H1 (cell line): ENCODE results near the gene DTL. TPM values are rescaled to one million over a fixed set of nuclear protein-coding genes. Genes with fewer than 3 reads are reported as not detected.

Experiments used
- CTCF ChIA-PET: fragments of 300-600 bp; sonication (Branson Sonifier 250); formaldehyde crosslinking; loops from one replicate; lab custom pipeline; 2021; ENCODE audit not compliant: partially characterized antibody; lab: Charles Lee
- POLR2A ChIA-PET: fragments of 300-600 bp; sonication (Branson Sonifier 250); formaldehyde crosslinking; loops from one replicate; lab custom pipeline; 2021; ENCODE audit warnings: inconsistent platforms; ENCODE audit not compliant: partially characterized antibody; lab: Charles Lee
- DNase-seq, 2 experiments: peaks; one replicate each; pipeline versions ENCODE4 v3.0.0 to v3.0.0-alpha.2; 2010 to 2022; ENCODE audit warnings: low spot score in 2 of 2, low read depth in 1 of 2, mixed read lengths in 1 of 2
- FAIRE-seq: peaks from 2 replicates; lab custom pipeline; 2011; peaks lifted over from hg19 to GRCh38; lab: Jason Lieb, UNC
- H2AFZ ChIP-seq: 2 replicates; pipeline ENCODE4 v1.8.1; 2012; ENCODE audit warnings: low read length, inconsistent platforms
- H2AK5ac ChIP-seq: 2 replicates; pipeline ENCODE4 v1.6.1; 2013; ENCODE audit warnings: low read depth, low read length
- H2BK120ac ChIP-seq: replicated peaks from 2 replicates; pipeline ENCODE3; 2013; ENCODE audit warnings: low read depth, low read length, inconsistent platforms
- H2BK12ac ChIP-seq: 2 replicates; pipeline ENCODE4 v1.6.1; 2013; ENCODE audit warnings: low read depth, low read length
- H2BK15ac ChIP-seq: 2 replicates; pipeline ENCODE4 v1.6.1; 2013; ENCODE audit warnings: low read length
- H2BK20ac ChIP-seq: 2 replicates; pipeline ENCODE4 v1.6.1; 2013; ENCODE audit warnings: low read length
- H2BK5ac ChIP-seq: 2 replicates; pipeline ENCODE4 v1.6.1; 2013; ENCODE audit warnings: low read depth, low read length
- H3K14ac ChIP-seq: 2 replicates; pipeline ENCODE4 v1.6.1; 2013; ENCODE audit warnings: inconsistent platforms; ENCODE audit not compliant: insufficient read length
- H3K18ac ChIP-seq: 2 replicates; pipeline ENCODE4 v1.6.1; 2013; ENCODE audit warnings: low read length; ENCODE audit errors: extremely low read depth
- H3K23ac ChIP-seq: 2 replicates; pipeline ENCODE4 v1.6.1; 2013; ENCODE audit warnings: inconsistent platforms; ENCODE audit not compliant: insufficient read length
- H3K23me2 ChIP-seq: 2 replicates; pipeline ENCODE4 v1.6.1; 2013; ENCODE audit warnings: low read depth, low read length
- H3K27ac ChIP-seq: 2 replicates; pipeline ENCODE4 v1.6.1; 2011; ENCODE audit warnings: low read depth, low read length, inconsistent platforms
- H3K27me3 ChIP-seq, 4 experiments: replicated peaks in 1 of 4; 1 replicate in 1 of 4; 2 replicates in 3 of 4; pipeline versions ENCODE4 v1.6.1 to v1.8.1; 2011 to 2013; ENCODE audit warnings: low read length in 3 of 4, mild to moderate bottlenecking in 3 of 4, inconsistent platforms in 2 of 4, mixed read lengths in 2 of 4, moderate library complexity in 1 of 4; ENCODE audit not compliant: control insufficient read depth in 3 of 4, insufficient read depth in 3 of 4; ENCODE audit errors: extremely low read depth in 1 of 4
- H3K36me3 ChIP-seq, 4 experiments: 2 replicates each; pipeline versions ENCODE4 v1.6.1 to v1.8.1; 2011 to 2013; ENCODE audit warnings: mild to moderate bottlenecking in 4 of 4, low read length in 3 of 4, moderate library complexity in 2 of 4, control low read depth in 1 of 4, inconsistent platforms in 1 of 4; ENCODE audit not compliant: insufficient read depth in 4 of 4, control insufficient read depth in 2 of 4
- H3K4ac ChIP-seq: replicated peaks from 2 replicates; pipeline ENCODE3; 2013; ENCODE audit warnings: low read length, low read depth, mixed read lengths, inconsistent platforms; ENCODE audit not compliant: insufficient read length
- H3K4me1 ChIP-seq, 4 experiments: replicated peaks in 1 of 4; 1 replicate in 1 of 4; 2 replicates in 3 of 4; pipeline versions ENCODE4 v1.6.1 to v1.8.1; 2011 to 2013; ENCODE audit warnings: low read length in 3 of 4, inconsistent platforms in 2 of 4, mixed read lengths in 1 of 4; ENCODE audit not compliant: insufficient read depth in 4 of 4, control insufficient read depth in 3 of 4
- H3K4me2 ChIP-seq, 2 experiments: 2 replicates each; pipeline versions ENCODE4 v1.6.1 to v1.8.1; 2011 to 2013; ENCODE audit warnings: low read depth in 2 of 2, low read length in 2 of 2, control low read depth in 1 of 2, inconsistent platforms in 1 of 2, mild to moderate bottlenecking in 1 of 2; ENCODE audit not compliant: insufficient read depth in 1 of 2
- H3K4me3 ChIP-seq, 4 experiments: fragments of 200-600, 300-600 bp in 1 of 4; sonication (generic), shearing (Covaris generic), sonication (Bioruptor Twin) in 1 of 4; 2 replicates each; pipeline versions ENCODE4 v1.5.1 to v1.8.1; 2011 to 2016; ENCODE audit warnings: low read length in 4 of 4, low read depth in 3 of 4, control low read depth in 2 of 4, inconsistent platforms in 2 of 4, mild to moderate bottlenecking in 2 of 4, mixed read lengths in 1 of 4, moderate library complexity in 1 of 4; ENCODE audit not compliant: insufficient read depth in 2 of 4; ENCODE audit errors: extremely low read depth in 1 of 4
- H3K56ac ChIP-seq: replicated peaks from 2 replicates; pipeline ENCODE3; 2013; ENCODE audit warnings: low read depth, mild to moderate bottlenecking, mixed read lengths, low read length, inconsistent platforms; ENCODE audit not compliant: insufficient read length
- H3K79me1 ChIP-seq: 2 replicates; pipeline ENCODE4 v1.6.1; 2013; ENCODE audit warnings: low read depth, low read length, control low read depth
- H3K79me2 ChIP-seq, 2 experiments: 2 replicates each; pipeline versions ENCODE4 v1.6.1 to v1.8.1; 2012 to 2013; ENCODE audit warnings: low read length in 2 of 2, mild to moderate bottlenecking in 2 of 2, inconsistent platforms in 1 of 2; ENCODE audit not compliant: insufficient read depth in 2 of 2, control insufficient read depth in 1 of 2
- H3K9ac ChIP-seq, 4 experiments: replicated peaks in 1 of 4; 1 replicate in 1 of 4; 2 replicates in 3 of 4; pipeline versions ENCODE4 v1.6.1 to v1.8.1; 2011 to 2013; ENCODE audit warnings: low read depth in 3 of 4, low read length in 3 of 4, control low read depth in 2 of 4, mild to moderate bottlenecking in 2 of 4, moderate library complexity in 2 of 4, inconsistent platforms in 1 of 4; ENCODE audit errors: extremely low read depth in 1 of 4
- H3K9me3 ChIP-seq, 2 experiments: 2 replicates each; pipeline versions ENCODE4 v1.6.1 to v1.8.1; 2012 to 2013; ENCODE audit warnings: mild to moderate bottlenecking in 2 of 2, moderate library complexity in 2 of 2, control low read depth in 1 of 2, inconsistent platforms in 1 of 2, low read depth in 1 of 2, low read length in 1 of 2, mixed read lengths in 1 of 2; ENCODE audit not compliant: insufficient read depth in 2 of 2
- H4K20me1 ChIP-seq, 2 experiments: replicated peaks in 1 of 2; 2 replicates each; pipeline versions ENCODE3 to v1.8.1; 2011 to 2013; ENCODE audit warnings: inconsistent platforms in 2 of 2, low read length in 2 of 2, mild to moderate bottlenecking in 1 of 2; ENCODE audit not compliant: insufficient read depth in 2 of 2, control insufficient read depth in 1 of 2
- H4K5ac ChIP-seq: 2 replicates; pipeline ENCODE4 v1.6.1; 2013; ENCODE audit warnings: low read length, low read depth, mixed read lengths, inconsistent platforms; ENCODE audit not compliant: insufficient read length
- H4K8ac ChIP-seq: 2 replicates; pipeline ENCODE4 v1.8.0; 2013; ENCODE audit warnings: mild to moderate bottlenecking, moderate library complexity, low read length, inconsistent platforms; ENCODE audit not compliant: insufficient read depth; ENCODE audit errors: extremely low read depth
- H4K91ac ChIP-seq: replicated peaks from 2 replicates; pipeline ENCODE3; 2013; ENCODE audit warnings: low read length, mixed read lengths, inconsistent platforms; ENCODE audit not compliant: insufficient read length
- CEBPB ChIP-seq: IDR thresholded peaks from 2 replicates; pipeline ENCODE4 v1.6.1; 2012; ENCODE audit warnings: low read depth, low read length
- EGR1 ChIP-seq: IDR thresholded peaks from 2 replicates; pipeline ENCODE4 v1.6.1; 2011; ENCODE audit warnings: low read depth, low read length, borderline replicate concordance
- EP300 ChIP-seq, 2 experiments: IDR thresholded peaks; 1 replicate in 1 of 2; 2 replicates in 1 of 2; pipeline ENCODE4 v1.6.1; 2011 to 2012; ENCODE audit warnings: low read depth in 2 of 2, low read length in 2 of 2, mild to moderate bottlenecking in 2 of 2, borderline replicate concordance in 1 of 2, inconsistent platforms in 1 of 2, moderate library complexity in 1 of 2
- HDAC6 ChIP-seq: IDR thresholded peaks from one replicate; pipeline ENCODE4 v1.7.1; 2012; ENCODE audit warnings: low read depth, mild to moderate bottlenecking, inconsistent platforms, low read length, moderate library complexity
- KDM5A ChIP-seq: fragments of 200-600 bp; IDR thresholded peaks from 2 replicates; pipeline ENCODE4 v1.7.1; 2012; ENCODE audit warnings: mild to moderate bottlenecking, low read length, inconsistent platforms, mixed read lengths
- NRF1 ChIP-seq: IDR thresholded peaks from 2 replicates; pipeline ENCODE4 v1.6.1; 2011; ENCODE audit warnings: mild to moderate bottlenecking, low read depth, low read length, improper control_type of control experiment
- PHF8 ChIP-seq: fragments of 200-600 bp; sonication (generic); conservative IDR thresholded peaks from 2 replicates; pipeline ENCODE4 v1.7.1; 2012; ENCODE audit warnings: low read depth, mild to moderate bottlenecking, inconsistent platforms, low read length, moderate library complexity
- RFX5 ChIP-seq: IDR thresholded peaks from 2 replicates; pipeline ENCODE4 v1.6.1; 2011; ENCODE audit warnings: low read depth, low read length, improper control_type of control experiment, borderline replicate concordance
- RNF2 ChIP-seq: fragments of 200-900, 300-1000 bp; sonication (generic); IDR thresholded peaks from 2 replicates; pipeline ENCODE4 v1.7.1; 2016; ENCODE audit warnings: borderline replicate concordance, low read depth, mild to moderate bottlenecking, antibody characterized with exemption, low read length; ENCODE audit not compliant: poor library complexity, severe bottlenecking; ENCODE audit errors: missing control alignments
- SIRT6 ChIP-seq: IDR thresholded peaks from one replicate; pipeline ENCODE4 v1.7.1; 2012; ENCODE audit warnings: low read length, inconsistent platforms
- SP2 ChIP-seq: IDR thresholded peaks from 2 replicates; pipeline ENCODE4 v1.6.1; 2012; ENCODE audit warnings: mild to moderate bottlenecking, low read length, inconsistent platforms
- TAF7 ChIP-seq: optimal IDR thresholded peaks from 2 replicates; pipeline ENCODE3; 2011; ENCODE audit warnings: low read depth, mild to moderate bottlenecking, inconsistent platforms, low read length, moderate library complexity, borderline replicate concordance
- WGBS, 2 experiments: shearing (Covaris generic) in 1 of 2; methylation state at CpG; one replicate each; pipeline versions ENCODE4 v1.1.6 to v1.1.7; 2013 to 2015; ENCODE audit warnings: low lambda C conversion rate in 2 of 2, mixed read lengths in 2 of 2, inconsistent platforms in 1 of 2, low coverage in 1 of 2, missing lambda C conversion rate in 1 of 2; ENCODE audit not compliant: insufficient replicate concordance in 2 of 2, insufficient coverage in 1 of 2, insufficient read length in 1 of 2; ENCODE audit errors: extremely low coverage in 1 of 2, missing lambda C conversion rate in 1 of 2; 5-methylcytosine and 5-hydroxymethylcytosine counted together
- polyA plus RNA-seq, 7 experiments: library from polyadenylated mRNA; depleted of rRNA in 3 of 7; stranded (reverse) in 5 of 7; unstranded in 2 of 7; fragments of >200 nt in 5 of 7; fragments of 200-250 nt in 2 of 7; gene quantifications; 1 replicate in 5 of 7; 2 replicates in 1 of 7; 4 replicates in 1 of 7; pipeline versions ENCODE4 v1.2.1 to v1.2.3, GENCODE V29; 2011 to 2013; ENCODE audit warnings: missing spikeins in 2 of 7, mixed read lengths in 2 of 7
- total RNA-seq: library from RNA; stranded (reverse); fragmentation: NEBNext Ultra II Directional; extraction: Animal tissue kit (Norgen Biotek cat#: 25700); gene quantifications from 2 replicates; pipeline ENCODE4 v1.2.1, GENCODE V29; 2021

The DTL gene
- total and polyA plus RNA-seq, 2 of the 8 experiments (the other 6 are each of a cell fraction or from before 2014, with no cell fraction given), result 36.0 to 46.9 TPM

GRCh38 chr1:212149566-212149965 lies 114.0 kb downstream of the DTL start:
- no peak overlapping the region for H3K14ac ChIP-seq
- TF ChIP-seq EGR1, result no peak
- TF ChIP-seq HDAC6, result no peak
- no peak for TF ChIP-seq TAF7
- no peak for TF ChIP-seq EP300 (IDR thresholded peaks at IDR 0.05; ENCODE audit: borderline replicate concordance in 1 of 2, low read depth in 2 of 2, low read length in 2 of 2)
- no peak for TF ChIP-seq PHF8
- no peak for TF ChIP-seq SP2
- no peak for TF ChIP-seq KDM5A
- TF ChIP-seq RFX5, result no peak
- TF ChIP-seq NRF1, result no peak
- TF ChIP-seq CEBPB, result no peak
- no peak for TF ChIP-seq SIRT6
- no peak for TF ChIP-seq RNF2

More at GRCh38 chr1:212149566-212149965, 114.0 kb downstream of the DTL start:
- CTCF ChIA-PET, result interaction anchor here (0.8 kb wide), 1 partner anchor 308 kb away, joined by 3 read pairs; no protein-coding TSS in a partner anchor
- no peak overlapping the region for H3K9ac ChIP-seq
- H3K79me2 ChIP-seq, result no peaks in the 10 kb centered on the region
- no peak overlapping the region for H4K91ac ChIP-seq
- POLR2A ChIA-PET, result no interaction called here
- no peak for FAIRE-seq
- H3K9me3 ChIP-seq, result no peaks in the 10 kb centered on the region; a peak in 1 of 4 replicates
- no peak overlapping the region for H3K23ac ChIP-seq
- H3K79me1 ChIP-seq, result no peaks in the 10 kb centered on the region
- no peak overlapping the region for H3K56ac ChIP-seq
- no peak overlapping the region for H3K27ac ChIP-seq
- peaks cover 2% of the 10 kb centered on the region; the same call in 1 of the 2 replicates for H3K23me2 ChIP-seq
- no peak overlapping the region for H2BK20ac ChIP-seq
- 92% methylated on average over 4 of the region's 4 CpGs; no CpG with 5 or more reads in 1 of the 2 experiments for WGBS, 2 experiments
- H2BK12ac ChIP-seq, result no peak overlapping the region
- no peak overlapping the region for H3K18ac ChIP-seq
- DNase-seq, result no peak
- H4K20me1 ChIP-seq, result no peaks in the 10 kb centered on the region
- no peak overlapping the region for H4K5ac ChIP-seq
- H3K4ac ChIP-seq, result no peak overlapping the region
- H2BK15ac ChIP-seq, result no peak overlapping the region
- no peak overlapping the region for H2AFZ ChIP-seq
- H2BK120ac ChIP-seq, result no peak overlapping the region
- H3K4me2 ChIP-seq, result no peak overlapping the region
- no peak overlapping the region for H4K8ac ChIP-seq
- no peak overlapping the region for H3K4me3 ChIP-seq
- H3K4me1 ChIP-seq, result peaks cover 0 to 4% (median 0%) of the 10 kb centered on the region in 4 experiments; a peak in 1 of 7 replicates
- H2BK5ac ChIP-seq, result no peak overlapping the region
- H3K27me3 ChIP-seq, result no peaks in the 10 kb centered on the region
- H2AK5ac ChIP-seq, result no peak overlapping the region
- H3K36me3 ChIP-seq, result no peaks in the 10 kb centered on the region
